ENCODE results near the gene VIPR2.

GRCh38 chr7:159165352-159165751 is 20.7 kb upstream of the VIPR2 start:
- TF ChIP-seq CTCF (conservative IDR thresholded peaks at IDR 0.05; ENCODE audit: low read depth in 2 of 2), result no peak
- TF ChIP-seq EZH2 (IDR thresholded peaks at IDR 0.05; ENCODE audit: low read depth, unreplicated experiment), result no peak
- TF ChIP-seq POLR2AphosphoS5 (IDR thresholded peaks at IDR 0.05; ENCODE audit: low read depth), result no peak
- no peak for TF ChIP-seq ZNF331 (CRISPR knock-in tag; IDR thresholded peaks at IDR 0.05; ENCODE audit: low read depth)
- TF ChIP-seq REST (IDR thresholded peaks at IDR 0.05; ENCODE audit: unreplicated experiment), result no peak

All from GM23338 (cell line).